Activated CD4-positive, alpha-beta T cell treated with anti-CD3 and anti-CD28 coated beads for 48 hours (primary cell): ENCODE data around the gene UHRF2.
"Not testable (repeated sequence)": the region's sequence is repeated elsewhere in the genome, so short reads cannot be mapped to it uniquely, and the experiment has no call there.

Experiments
- DNase-seq: peaks from one replicate; pipeline ENCODE4 v3.0.0-alpha.2; 2020

UHRF2 gene

GRCh38 chr9:6489099-6489498, 76.1 kb downstream of the UHRF2 start:
- DNase-seq, result no peak

GRCh38 chr9:6490863-6491262, 77.9 kb downstream of the UHRF2 start:
- no peak for DNase-seq

- DNase-seq, result no peak
Measured at GRCh38 chr9:6495466-6495865, 82.5 kb downstream of the UHRF2 start.

GRCh38 chr9:6498982-6499381, 86.0 kb downstream of the UHRF2 start:
- no peak for DNase-seq

GRCh38 chr9:6501526-6502210, 88.7 kb downstream of the UHRF2 start:
- DNase-seq, result no peak

- no peak for DNase-seq
Measured at GRCh38 chr9:6502399-6502798, 89.4 kb downstream of the UHRF2 start.

- DNase-seq, result no peak
Measured at GRCh38 chr9:6506571-6506970, 93.6 kb downstream of the UHRF2 start.

GRCh38 chr9:6512085-6512657, 99.2 kb downstream of the UHRF2 start:
- DNase-seq, result no peak

- DNase-seq, result no peak
Measured at GRCh38 chr9:6522263-6522662, 109.3 kb downstream of the UHRF2 start.

- DNase-seq, result no peak
Measured at GRCh38 chr9:6525326-6526045, 112.5 kb downstream of the UHRF2 start.

GRCh38 chr9:6535594-6535993, 122.6 kb downstream of the UHRF2 start:
- DNase-seq, result no peak

- DNase-seq, result no peak
Measured at GRCh38 chr9:6538666-6539071, 125.7 kb downstream of the UHRF2 start.

- not testable (repeated sequence) for DNase-seq
Measured at GRCh38 chr9:6542617-6543016, 129.6 kb downstream of the UHRF2 start.

GRCh38 chr9:6543204-6543603, 130.2 kb downstream of the UHRF2 start:
- no peak for DNase-seq

- no peak for DNase-seq
Measured at GRCh38 chr9:6545017-6545691, 132.2 kb downstream of the UHRF2 start.

- no peak for DNase-seq
Measured at GRCh38 chr9:6549106-6549800, 136.3 kb downstream of the UHRF2 start.

GRCh38 chr9:6551136-6551535, 138.1 kb downstream of the UHRF2 start:
- DNase-seq, result no peak

GRCh38 chr9:6552033-6552432, 139.0 kb downstream of the UHRF2 start:
- no peak for DNase-seq

- no peak for DNase-seq
Measured at GRCh38 chr9:6552498-6553121, 139.6 kb downstream of the UHRF2 start.

GRCh38 chr9:6553866-6554265, 140.9 kb downstream of the UHRF2 start:
- DNase-seq, result no peak
